OCI-LY7 (cell line): ENCODE measurements around the gene TMEM81. TPM values are rescaled to one million over a fixed set of nuclear protein-coding genes. Genes with fewer than 3 reads are reported as not detected.

ENCODE experiments used
- BruUV-seq: library from RNA; stranded (reverse); fragments of 400-500 nt; replicated peaks from 2 replicates; lab custom pipeline; 2021; lab: Mats Ljungman, UMichigan
- CTCF ChIA-PET: fragments of 300-600 bp; sonication (Branson Sonifier 250); formaldehyde crosslinking; loops from one replicate; lab custom pipeline; 2022; ENCODE audit warnings: antibody characterized with exemption; ENCODE audit not compliant: unreplicated experiment; lab: Charles Lee
- POLR2A ChIA-PET: fragments of 300-600 bp; sonication (Branson Sonifier 250); formaldehyde crosslinking; loops from one replicate; lab custom pipeline; 2022; ENCODE audit warnings: antibody characterized with exemption; lab: Charles Lee
- DNase-seq: peaks from one replicate; pipeline ENCODE4 v3.0.0-alpha.2; 2015; ENCODE audit warnings: low spot score
- H2AFZ ChIP-seq: fragments of 200-600 bp; sonication (generic), shearing (Covaris generic); 2 replicates; pipeline ENCODE4 v1.6.1; 2014; ENCODE audit warnings: mild to moderate bottlenecking, antibody characterized with exemption, low read length, moderate library complexity
- H3K27ac ChIP-seq: fragments of 200-600 bp; sonication (generic); 2 replicates; pipeline ENCODE4 v1.5.1; 2014; ENCODE audit warnings: mixed run types, low read depth, mild to moderate bottlenecking, moderate library complexity, low read length, inconsistent platforms; ENCODE audit not compliant: poor library complexity, severe bottlenecking
- H3K36me3 ChIP-seq: fragments of 200-600 bp; sonication (generic); 2 replicates; pipeline ENCODE4 v1.6.1; 2014; ENCODE audit warnings: mild to moderate bottlenecking, antibody characterized with exemption, low read length, moderate library complexity, mixed read lengths; ENCODE audit not compliant: insufficient read depth
- H3K4me1 ChIP-seq: fragments of 200-600 bp; sonication (generic); 2 replicates; pipeline ENCODE4 v1.5.1; 2014; ENCODE audit warnings: mild to moderate bottlenecking, low read length; ENCODE audit not compliant: insufficient read depth, poor library complexity, severe bottlenecking
- H3K4me2 ChIP-seq: fragments of 200-600 bp; sonication (generic); 2 replicates; pipeline ENCODE4 v1.6.1; 2014; ENCODE audit warnings: mild to moderate bottlenecking, low read length
- H3K4me3 ChIP-seq: fragments of 200-600 bp; sonication (generic); 2 replicates; pipeline ENCODE4 v1.5.1; 2014; ENCODE audit warnings: mild to moderate bottlenecking, low read depth, low read length; ENCODE audit not compliant: poor library complexity, severe bottlenecking
- H3K79me2 ChIP-seq: fragments of 200-600 bp; sonication (generic); 2 replicates; pipeline ENCODE4 v1.6.1; 2016; ENCODE audit warnings: low read depth, mild to moderate bottlenecking, low read length, moderate library complexity, mixed read lengths; ENCODE audit not compliant: insufficient read depth
- H3K9me2 ChIP-seq: fragments of 200-600 bp; sonication (generic); 2 replicates; pipeline ENCODE4 v1.6.1; 2016; ENCODE audit warnings: mild to moderate bottlenecking, low read length, mixed read lengths; ENCODE audit not compliant: insufficient read depth
- H3K9me3 ChIP-seq: fragments of 200-600 bp; sonication (generic); 2 replicates; pipeline ENCODE4 v1.6.1; 2014; ENCODE audit warnings: mild to moderate bottlenecking, mixed run types, low read length, mixed read lengths
- H4K20me1 ChIP-seq: fragments of 200-600 bp; sonication (generic); 2 replicates; pipeline ENCODE4 v1.6.1; 2014; ENCODE audit warnings: mild to moderate bottlenecking, antibody characterized with exemption, low read length, moderate library complexity, mixed read lengths; ENCODE audit not compliant: insufficient read depth
- CTCF ChIP-seq: fragments of 200-600 bp; sonication (generic); conservative IDR thresholded peaks from 2 replicates; pipeline ENCODE4 v1.5.1; 2014; ENCODE audit warnings: mild to moderate bottlenecking, antibody characterized with exemption, low read length, moderate library complexity, mixed read lengths
- EZH2phosphoT487 ChIP-seq: fragments of 200-600 bp; sonication (generic); IDR thresholded peaks from 2 replicates; pipeline ENCODE4 v1.6.1; 2018; ENCODE audit warnings: low read depth, borderline replicate concordance, mild to moderate bottlenecking, mixed run types, antibody characterized with exemption, low read length, moderate library complexity, mixed read lengths
- intact Hi-C: fragments of 100-400 bp; cut with micrococcal nuclease; formaldehyde crosslinking; loops from one replicate; pipeline ENCODE4 v1.10.0; 2022; ENCODE audit not compliant: unreplicated experiment
- total RNA-seq, 2 experiments: library from RNA; depleted of rRNA in 1 of 2; stranded (reverse); fragments of >200 nt in 1 of 2; shearing (Covaris generic) in 1 of 2; gene quantifications; 2 replicates each; pipeline ENCODE4 v1.2.3, GENCODE V29; 2014 to 2022

TMEM81 gene
- total RNA-seq, 2 experiments from 2014 or later = 3.2 to 3.4 TPM

GRCh38 chr1:205071801-205072200 is 12.5 kb downstream of the TMEM81 start:
- BruUV-seq = no TSS peak
- DNase-seq = no peak
- Histone ChIP-seq H3K4me3 (no peak overlapping the region), H3K9me3 (no peaks in the 10 kb centered on the region), H3K27ac (no peak overlapping the region), H4K20me1 (no peaks in the 10 kb centered on the region), H3K36me3 (no peaks in the 10 kb centered on the region), H3K4me2 (no peak overlapping the region), H3K4me1 (no peaks in the 10 kb centered on the region), H2AFZ (no peak overlapping the region), H3K79me2 (no peaks in the 10 kb centered on the region), H3K9me2 (no peaks in the 10 kb centered on the region)
- no peak for TF ChIP-seq EZH2phosphoT487
- no peak for TF ChIP-seq CTCF
- POLR2A ChIA-PET = no interaction called here
- intact Hi-C loops = no loop called here
- CTCF ChIA-PET = no interaction called here

- Histone ChIP-seq H3K4me2 (no peak overlapping the region), H3K36me3 (no peaks in the 10 kb centered on the region), H3K79me2 (no peaks in the 10 kb centered on the region), H3K4me3 (no peak overlapping the region), H3K9me3 (no peaks in the 10 kb centered on the region), H3K9me2 (no peaks in the 10 kb centered on the region), H2AFZ (no peak overlapping the region), H4K20me1 (no peaks in the 10 kb centered on the region), H3K4me1 (no peaks in the 10 kb centered on the region), H3K27ac (no peak overlapping the region)
- TF ChIP-seq CTCF (no peak), EZH2phosphoT487 (no peak)
- no peak for DNase-seq
- intact Hi-C loops = no loop called here
- BruUV-seq = no TSS peak
- ChIA-PET POLR2A (no interaction called here), CTCF (no interaction called here)
Measured at GRCh38 chr1:205071028-205071409, 13.2 kb downstream of the TMEM81 start.

- Histone ChIP-seq H3K27ac (no peak overlapping the region), H3K4me2 (no peak overlapping the region), H3K79me2 (no peaks in the 10 kb centered on the region), H2AFZ (no peak overlapping the region), H3K9me2 (no peaks in the 10 kb centered on the region), H3K9me3 (no peaks in the 10 kb centered on the region), H3K4me1 (no peaks in the 10 kb centered on the region), H3K4me3 (no peak overlapping the region), H4K20me1 (no peaks in the 10 kb centered on the region), H3K36me3 (no peaks in the 10 kb centered on the region)
- DNase-seq = no peak
- TF ChIP-seq CTCF (no peak), EZH2phosphoT487 (no peak)
- CTCF ChIA-PET = no interaction called here
- POLR2A ChIA-PET = interaction anchor here (0.5 kb wide), 1 partner anchor 209 kb away, joined by 3 read pairs; no protein-coding TSS in a partner anchor
- no TSS peak for BruUV-seq
- intact Hi-C loops = loop anchor here (10.0 kb wide), 1 partner anchor 185 kb away; no protein-coding TSS in a partner anchor
Measured at GRCh38 chr1:205069371-205070125, 14.7 kb downstream of the TMEM81 start.
